WTC11 (cell line): ENCODE measurements around the gene JUND. TPM values are rescaled to one million over a fixed set of nuclear protein-coding genes. Genes with fewer than 3 reads are reported as not detected.

Source experiments
- ATAC-seq: fragments of 200-7000 bp; cut with Tn5 transposase; 2 replicates; pipeline ENCODE4 v1.10.0; 2021; ENCODE audit warnings: mild to moderate bottlenecking, moderate library complexity
- CTCF ChIA-PET: fragments of 300-600 bp; sonication (Branson Sonifier 250); formaldehyde crosslinking; loops from one replicate; lab custom pipeline; 2021; ENCODE audit warnings: antibody characterized with exemption; lab: Charles Lee
- POLR2A ChIA-PET: fragments of 350-600 bp; sonication (Branson Sonifier 250); formaldehyde crosslinking; loops from one replicate; lab custom pipeline; 2021; ENCODE audit warnings: antibody characterized with exemption; lab: Charles Lee
- DNase-seq: peaks from one replicate; pipeline ENCODE4 v3.0.0; 2021; ENCODE audit warnings: low spot score
- H3K27ac Mint-ChIP-seq: 2 replicates; pipeline ENCODE4 v1.8.0; 2021; ENCODE audit warnings: mixed read lengths
- H3K27me3 Mint-ChIP-seq: 2 replicates; pipeline ENCODE4 v1.8.0; 2021; ENCODE audit warnings: low read depth, mild to moderate bottlenecking, moderate library complexity, mixed read lengths
- H3K36me3 Mint-ChIP-seq: 2 replicates; pipeline ENCODE4 v1.8.0; 2021; ENCODE audit warnings: mixed read lengths
- H3K4me1 Mint-ChIP-seq: 2 replicates; pipeline ENCODE4 v1.8.0; 2022; ENCODE audit warnings: mixed read lengths
- H3K4me3 Mint-ChIP-seq: 2 replicates; pipeline ENCODE4 v1.8.0; 2021; ENCODE audit warnings: mild to moderate bottlenecking, moderate library complexity, mixed read lengths
- H3K9me3 Mint-ChIP-seq: 2 replicates; pipeline ENCODE4 v1.8.0; 2021; ENCODE audit warnings: mixed read lengths
- ATF1 ChIP-seq: sonication (generic); formaldehyde crosslinking; IDR thresholded peaks from 2 replicates; pipeline ENCODE4 v1.8.1; 2023; ENCODE audit warnings: mild to moderate bottlenecking, moderate library complexity, missing genetic modification reagents
- EMX1 ChIP-seq: fragments of 250-450 bp; sonication (Bioruptor Pico); IDR thresholded peaks from 2 replicates; pipeline ENCODE4 v1.8.0; 2021; ENCODE audit warnings: mild to moderate bottlenecking
- ETV6 ChIP-seq: sonication (generic); formaldehyde crosslinking; IDR thresholded peaks from 2 replicates; pipeline ENCODE4 v1.8.1; 2022; ENCODE audit warnings: mild to moderate bottlenecking, missing genetic modification reagents
- GTF2I ChIP-seq: fragments of 250-450 bp; sonication (Bioruptor Pico); conservative IDR thresholded peaks from 2 replicates; pipeline ENCODE4 v1.4.0; 2021; ENCODE audit warnings: mild to moderate bottlenecking
- JAZF1 ChIP-seq: fragments of 250-450 bp; sonication (Bioruptor Pico); IDR thresholded peaks from 2 replicates; pipeline ENCODE4 v1.9.0; 2021; ENCODE audit warnings: moderate library complexity, mild to moderate bottlenecking, inconsistent platforms
- KAT7 ChIP-seq: sonication (generic); formaldehyde crosslinking; IDR thresholded peaks from 2 replicates; pipeline ENCODE4 v1.8.1; 2023; ENCODE audit warnings: missing genetic modification reagents, mild to moderate bottlenecking, borderline replicate concordance
- PRRX2 ChIP-seq: fragments of 250-450 bp; sonication (Bioruptor Pico); IDR thresholded peaks from 2 replicates; pipeline ENCODE4 v1.8.0; 2021; ENCODE audit warnings: mild to moderate bottlenecking
- RELA ChIP-seq: sonication (generic); formaldehyde crosslinking; IDR thresholded peaks from 2 replicates; pipeline ENCODE4 v1.8.1; 2022; ENCODE audit warnings: missing genetic modification reagents, mild to moderate bottlenecking, borderline replicate concordance
- TEAD1 ChIP-seq: sonication (generic); formaldehyde crosslinking; IDR thresholded peaks from 2 replicates; pipeline ENCODE4 v1.8.0; 2022; ENCODE audit warnings: mild to moderate bottlenecking, missing genetic modification reagents
- TEAD4 ChIP-seq: sonication (generic); formaldehyde crosslinking; IDR thresholded peaks from 2 replicates; pipeline ENCODE4 v1.8.0; 2022; ENCODE audit warnings: mild to moderate bottlenecking, missing genetic modification reagents
- ZBTB21 ChIP-seq: sonication (generic); formaldehyde crosslinking; IDR thresholded peaks from 2 replicates; pipeline ENCODE4 v1.8.1; 2023; ENCODE audit warnings: mild to moderate bottlenecking, missing genetic modification reagents, borderline replicate concordance
- ZNF396 ChIP-seq: fragments of 250-450 bp; sonication (Bioruptor Pico); IDR thresholded peaks from 2 replicates; pipeline ENCODE4 v1.8.0; 2021; ENCODE audit warnings: mild to moderate bottlenecking, moderate library complexity, borderline replicate concordance
- total RNA-seq: library from RNA; stranded (reverse); gene quantifications from 3 replicates; pipeline ENCODE4 v1.2.3, GENCODE V29; 2021
- TF ChIP-seq, protein P1 (sequence below): sonication (generic); formaldehyde crosslinking; IDR thresholded peaks from 2 replicates; pipeline ENCODE4 v1.8.1; 2023; ENCODE audit warnings: mild to moderate bottlenecking, missing genetic modification reagents, borderline replicate concordance
- TF ChIP-seq, protein P2 (sequence below): sonication (generic); formaldehyde crosslinking; IDR thresholded peaks from 2 replicates; pipeline ENCODE4 v1.8.0; 2022; ENCODE audit warnings: missing genetic modification reagents
- TF ChIP-seq, protein P3 (sequence below): sonication (generic); formaldehyde crosslinking; IDR thresholded peaks from 2 replicates; pipeline ENCODE4 v1.8.1; 2022; ENCODE audit warnings: low read depth, missing genetic modification reagents, borderline replicate concordance

Gene JUND
- total RNA-seq, 1 experiment from 2014 or later: 121 TPM

DNA sequence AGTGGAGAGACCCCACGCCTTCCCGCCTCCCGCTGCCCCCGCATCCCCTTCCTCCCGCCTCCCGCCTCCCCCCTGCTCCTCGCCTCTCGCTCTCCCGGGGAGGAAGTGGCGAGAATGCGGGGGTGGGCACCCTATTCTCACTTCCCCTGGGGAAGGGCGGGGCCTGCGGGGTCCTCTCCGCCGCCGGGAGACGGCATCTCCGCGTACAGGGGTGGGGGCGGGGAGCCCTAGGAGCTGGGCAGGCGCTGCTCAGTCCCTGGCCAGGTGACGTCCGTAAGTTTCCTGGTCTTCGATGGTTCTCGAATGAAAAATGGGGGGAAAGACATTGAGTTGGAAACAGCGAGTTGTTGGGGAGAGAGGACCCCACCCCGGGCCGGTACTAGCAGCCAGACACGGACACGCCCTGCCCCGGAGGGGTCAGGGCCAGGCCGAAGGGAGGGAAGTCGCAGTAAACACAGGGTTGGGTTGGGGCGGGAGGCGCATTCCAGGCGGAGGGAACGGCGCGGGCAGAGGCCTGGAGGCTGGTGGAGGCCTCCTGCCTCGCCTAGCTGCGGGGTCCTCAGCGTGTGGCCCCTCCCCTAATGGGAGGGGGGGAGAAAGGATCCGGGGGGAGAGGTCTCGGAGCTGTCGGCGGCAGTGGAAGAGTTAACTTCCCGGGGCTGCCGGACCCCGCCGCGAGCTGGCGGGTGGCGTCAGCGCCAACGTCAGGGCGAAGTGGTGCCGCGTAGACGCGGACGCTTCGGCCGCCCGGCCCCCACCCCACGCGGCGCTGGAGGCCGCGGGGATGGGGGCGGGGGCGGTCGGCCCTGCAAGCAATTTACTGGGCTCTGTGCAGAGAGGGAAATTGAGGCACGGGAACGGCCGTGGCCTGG lies 10.4 kb upstream of the JUND start (continued):
- TF ChIP-seq, protein P1, sequence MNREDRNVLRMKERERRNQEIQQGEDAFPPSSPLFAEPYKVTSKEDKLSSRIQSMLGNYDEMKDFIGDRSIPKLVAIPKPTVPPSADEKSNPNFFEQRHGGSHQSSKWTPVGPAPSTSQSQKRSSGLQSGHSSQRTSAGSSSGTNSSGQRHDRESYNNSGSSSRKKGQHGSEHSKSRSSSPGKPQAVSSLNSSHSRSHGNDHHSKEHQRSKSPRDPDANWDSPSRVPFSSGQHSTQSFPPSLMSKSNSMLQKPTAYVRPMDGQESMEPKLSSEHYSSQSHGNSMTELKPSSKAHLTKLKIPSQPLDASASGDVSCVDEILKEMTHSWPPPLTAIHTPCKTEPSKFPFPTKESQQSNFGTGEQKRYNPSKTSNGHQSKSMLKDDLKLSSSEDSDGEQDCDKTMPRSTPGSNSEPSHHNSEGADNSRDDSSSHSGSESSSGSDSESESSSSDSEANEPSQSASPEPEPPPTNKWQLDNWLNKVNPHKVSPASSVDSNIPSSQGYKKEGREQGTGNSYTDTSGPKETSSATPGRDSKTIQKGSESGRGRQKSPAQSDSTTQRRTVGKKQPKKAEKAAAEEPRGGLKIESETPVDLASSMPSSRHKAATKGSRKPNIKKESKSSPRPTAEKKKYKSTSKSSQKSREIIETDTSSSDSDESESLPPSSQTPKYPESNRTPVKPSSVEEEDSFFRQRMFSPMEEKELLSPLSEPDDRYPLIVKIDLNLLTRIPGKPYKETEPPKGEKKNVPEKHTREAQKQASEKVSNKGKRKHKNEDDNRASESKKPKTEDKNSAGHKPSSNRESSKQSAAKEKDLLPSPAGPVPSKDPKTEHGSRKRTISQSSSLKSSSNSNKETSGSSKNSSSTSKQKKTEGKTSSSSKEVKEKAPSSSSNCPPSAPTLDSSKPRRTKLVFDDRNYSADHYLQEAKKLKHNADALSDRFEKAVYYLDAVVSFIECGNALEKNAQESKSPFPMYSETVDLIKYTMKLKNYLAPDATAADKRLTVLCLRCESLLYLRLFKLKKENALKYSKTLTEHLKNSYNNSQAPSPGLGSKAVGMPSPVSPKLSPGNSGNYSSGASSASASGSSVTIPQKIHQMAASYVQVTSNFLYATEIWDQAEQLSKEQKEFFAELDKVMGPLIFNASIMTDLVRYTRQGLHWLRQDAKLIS (CRISPR knock-in tag): no peak
- TF ChIP-seq TEAD1 (CRISPR knock-in tag) (peak; percentile 25; the same call in 1 of the 2 replicates), JAZF1 (CRISPR knock-in tag) (no peak), ZNF396 (CRISPR knock-in tag) (no peak), ATF1 (CRISPR knock-in tag) (0 out of 2 replicates have a peak, but pooled peaks have one; percentile 38), PRRX2 (CRISPR knock-in tag) (no peak), KAT7 (CRISPR knock-in tag) (0 out of 2 replicates have a peak, but pooled peaks have one; percentile 21), ZBTB21 (CRISPR knock-in tag) (no peak), ETV6 (peak; percentile 76), RELA (no peak)
- TF ChIP-seq, protein P2, sequence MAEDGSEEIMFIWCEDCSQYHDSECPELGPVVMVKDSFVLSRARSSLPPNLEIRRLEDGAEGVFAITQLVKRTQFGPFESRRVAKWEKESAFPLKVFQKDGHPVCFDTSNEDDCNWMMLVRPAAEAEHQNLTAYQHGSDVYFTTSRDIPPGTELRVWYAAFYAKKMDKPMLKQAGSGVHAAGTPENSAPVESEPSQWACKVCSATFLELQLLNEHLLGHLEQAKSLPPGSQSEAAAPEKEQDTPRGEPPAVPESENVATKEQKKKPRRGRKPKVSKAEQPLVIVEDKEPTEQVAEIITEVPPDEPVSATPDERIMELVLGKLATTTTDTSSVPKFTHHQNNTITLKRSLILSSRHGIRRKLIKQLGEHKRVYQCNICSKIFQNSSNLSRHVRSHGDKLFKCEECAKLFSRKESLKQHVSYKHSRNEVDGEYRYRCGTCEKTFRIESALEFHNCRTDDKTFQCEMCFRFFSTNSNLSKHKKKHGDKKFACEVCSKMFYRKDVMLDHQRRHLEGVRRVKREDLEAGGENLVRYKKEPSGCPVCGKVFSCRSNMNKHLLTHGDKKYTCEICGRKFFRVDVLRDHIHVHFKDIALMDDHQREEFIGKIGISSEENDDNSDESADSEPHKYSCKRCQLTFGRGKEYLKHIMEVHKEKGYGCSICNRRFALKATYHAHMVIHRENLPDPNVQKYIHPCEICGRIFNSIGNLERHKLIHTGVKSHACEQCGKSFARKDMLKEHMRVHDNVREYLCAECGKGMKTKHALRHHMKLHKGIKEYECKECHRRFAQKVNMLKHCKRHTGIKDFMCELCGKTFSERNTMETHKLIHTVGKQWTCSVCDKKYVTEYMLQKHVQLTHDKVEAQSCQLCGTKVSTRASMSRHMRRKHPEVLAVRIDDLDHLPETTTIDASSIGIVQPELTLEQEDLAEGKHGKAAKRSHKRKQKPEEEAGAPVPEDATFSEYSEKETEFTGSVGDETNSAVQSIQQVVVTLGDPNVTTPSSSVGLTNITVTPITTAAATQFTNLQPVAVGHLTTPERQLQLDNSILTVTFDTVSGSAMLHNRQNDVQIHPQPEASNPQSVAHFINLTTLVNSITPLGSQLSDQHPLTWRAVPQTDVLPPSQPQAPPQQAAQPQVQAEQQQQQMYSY: peak; percentile 3; the same call in 1 of the 2 replicates
- TF ChIP-seq, protein P3, sequence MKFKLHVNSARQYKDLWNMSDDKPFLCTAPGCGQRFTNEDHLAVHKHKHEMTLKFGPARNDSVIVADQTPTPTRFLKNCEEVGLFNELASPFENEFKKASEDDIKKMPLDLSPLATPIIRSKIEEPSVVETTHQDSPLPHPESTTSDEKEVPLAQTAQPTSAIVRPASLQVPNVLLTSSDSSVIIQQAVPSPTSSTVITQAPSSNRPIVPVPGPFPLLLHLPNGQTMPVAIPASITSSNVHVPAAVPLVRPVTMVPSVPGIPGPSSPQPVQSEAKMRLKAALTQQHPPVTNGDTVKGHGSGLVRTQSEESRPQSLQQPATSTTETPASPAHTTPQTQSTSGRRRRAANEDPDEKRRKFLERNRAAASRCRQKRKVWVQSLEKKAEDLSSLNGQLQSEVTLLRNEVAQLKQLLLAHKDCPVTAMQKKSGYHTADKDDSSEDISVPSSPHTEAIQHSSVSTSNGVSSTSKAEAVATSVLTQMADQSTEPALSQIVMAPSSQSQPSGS: no peak

DNA sequence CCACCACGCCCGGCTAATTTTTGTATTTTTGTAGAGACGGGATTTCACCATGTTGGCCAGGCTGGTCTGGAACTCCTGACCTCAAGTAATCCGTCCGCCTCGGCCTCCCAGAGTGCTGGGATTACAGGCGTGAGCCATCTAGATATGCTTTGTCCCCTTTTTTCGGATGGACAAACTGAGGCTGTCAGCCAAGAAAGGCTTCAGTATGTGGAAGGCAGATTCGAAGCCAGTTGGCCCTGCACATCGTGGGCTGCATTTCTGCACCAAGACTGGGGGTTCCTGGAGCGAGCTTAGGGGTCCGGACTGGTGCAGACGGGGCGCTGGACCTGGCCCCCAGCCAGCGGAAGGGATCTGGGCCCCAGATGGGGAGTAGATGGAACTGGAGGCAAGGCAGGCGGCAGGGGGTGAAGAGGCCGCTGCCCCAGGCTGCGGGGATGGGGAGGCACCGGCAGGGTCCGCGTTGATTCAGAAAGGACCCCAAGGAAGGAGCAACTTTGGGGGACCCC lies 9.7 kb upstream of the JUND start:
- peak overlapping the region; percentile 90 for H3K27ac Mint-ChIP-seq
- no peaks in the 10 kb centered on the region for H3K36me3 Mint-ChIP-seq
- peaks cover 6% of the 10 kb centered on the region for H3K27me3 Mint-ChIP-seq
- ATAC-seq: no peak
- no peaks in the 10 kb centered on the region for H3K9me3 Mint-ChIP-seq
- H3K4me3 Mint-ChIP-seq: peak overlapping the region; percentile 83
- peaks cover 54% of the 10 kb centered on the region for H3K4me1 Mint-ChIP-seq
- ChIA-PET CTCF (interaction anchor here (2.7 to 3.5 kb wide), 2 partner anchors 13 to 38 kb away, joined by 35 to 102 read pairs; no protein-coding TSS in a partner anchor), POLR2A (interaction anchor here (2.9 to 3.1 kb wide), 2 partner anchors 11 to 31 kb away, joined by 17 to 200 read pairs; partner anchors contain the start of genes JUND and LSM4)
- TF ChIP-seq GTF2I (CRISPR knock-in tag) (peak; percentile 61; the same call in 1 of the 2 replicates), ZNF396 (CRISPR knock-in tag) (no peak), TEAD4 (CRISPR knock-in tag) (no peak), EMX1 (CRISPR knock-in tag) (no peak)
- DNase-seq: no peak
